Kidney (tissue), 14 donors: ENCODE results near the gene JAK3. TPM values are rescaled to one million over a fixed set of nuclear protein-coding genes. Genes with fewer than 3 reads are reported as not detected.
A peak's percentile ranks its signal among the peaks of the same experiment; 100 is the strongest.

Experiments
- DNase-seq, 5 donors: peaks; one replicate each; pipeline ENCODE4 v3.0.0-alpha.2; 2013 to 2020
- FAIRE-seq: peaks from 2 replicates; lab custom pipeline; 2012; peaks lifted over from hg19 to GRCh38; lab: Jason Lieb, UNC
- H3K27ac ChIP-seq, 2 donors: one replicate each; pipeline ENCODE4 v1.7.0; 2013; ENCODE audit warnings: low read depth in 2 of 2, low read length in 2 of 2, inconsistent platforms in 1 of 2
- H3K27me3 ChIP-seq: one replicate; pipeline ENCODE4 v1.7.1; 2013; ENCODE audit warnings: low read length, inconsistent platforms; ENCODE audit not compliant: control insufficient read depth, insufficient read depth
- H3K36me3 ChIP-seq, 3 donors: one replicate each; pipeline versions ENCODE4 v1.7.0 to v1.7.1; 2013; ENCODE audit warnings: low read length in 3 of 3, control low read depth in 1 of 3, inconsistent platforms in 1 of 3; ENCODE audit not compliant: insufficient read depth in 3 of 3, control insufficient read depth in 2 of 3
- H3K4me1 ChIP-seq, 3 donors: one replicate each; pipeline versions ENCODE4 v1.7.0 to v1.7.1; 2013; ENCODE audit warnings: low read length in 3 of 3, inconsistent platforms in 1 of 3, low read depth in 1 of 3; ENCODE audit not compliant: control insufficient read depth in 2 of 3, insufficient read depth in 2 of 3
- H3K4me3 ChIP-seq, 3 donors: one replicate each; pipeline versions ENCODE4 v1.7.0 to v1.8.1; 2013; ENCODE audit warnings: low read length in 3 of 3, control low read depth in 1 of 3, inconsistent platforms in 1 of 3
- H3K9ac ChIP-seq, 3 donors: one replicate each; pipeline versions ENCODE4 v1.7.0 to v1.7.1; 2013; ENCODE audit warnings: low read length in 3 of 3, control low read depth in 1 of 3, inconsistent platforms in 1 of 3
- H3K9me3 ChIP-seq, 3 donors: one replicate each; pipeline versions ENCODE4 v1.7.0 to v1.7.1; 2013; ENCODE audit warnings: low read length in 3 of 3, control low read depth in 1 of 3, inconsistent platforms in 1 of 3; ENCODE audit not compliant: control insufficient read depth in 2 of 3, insufficient read depth in 1 of 3
- intact Hi-C: fragments of 100-400 bp; cut with DNase I; formaldehyde crosslinking; loops from one replicate; pipeline ENCODE4 v1.11.1; 2022
- polyA plus RNA-seq: library from polyadenylated mRNA; stranded (reverse); fragments of 350-450 nt; fragmentation: Illumina TruSeq; extraction: RNeasy Lipid Tissue Mini Kit (QIAGEN cat#74804); gene quantifications from one replicate; pipeline ENCODE4 v1.2.3, GENCODE V29; 2014; ENCODE audit warnings: low read depth, low replicate concordance; ENCODE audit not compliant: insufficient read depth
- total RNA-seq: library from RNA; stranded (reverse); fragmentation: NEBNext Ultra II Directional; extraction: Animal tissue kit (Norgen Biotek cat#: 25700); gene quantifications from one replicate; pipeline ENCODE4 v1.2.1, GENCODE V29; 2021
- TF ChIP-seq, protein P1 (sequence below): IDR thresholded peaks from 3 replicates; pipeline ENCODE4 v1.5.1; 2012; ENCODE audit warnings: mild to moderate bottlenecking, moderate library complexity, borderline replicate concordance; ENCODE audit not compliant: insufficient read depth; ENCODE audit errors: extremely low read depth
- donor health status: control.
- donor health status: control.
- donor health status: control.
- donor health status: control.
- donor health status: control.
- donor health status: DM: yes; HTN: yes; CAD: no.
- donor health status: Normal renal cell carcinoma (clear cell type).

JAK3 gene
- total and polyA plus RNA-seq, 2 donors from 2014 or later, result 3.5 to 30.8 TPM

DNA sequence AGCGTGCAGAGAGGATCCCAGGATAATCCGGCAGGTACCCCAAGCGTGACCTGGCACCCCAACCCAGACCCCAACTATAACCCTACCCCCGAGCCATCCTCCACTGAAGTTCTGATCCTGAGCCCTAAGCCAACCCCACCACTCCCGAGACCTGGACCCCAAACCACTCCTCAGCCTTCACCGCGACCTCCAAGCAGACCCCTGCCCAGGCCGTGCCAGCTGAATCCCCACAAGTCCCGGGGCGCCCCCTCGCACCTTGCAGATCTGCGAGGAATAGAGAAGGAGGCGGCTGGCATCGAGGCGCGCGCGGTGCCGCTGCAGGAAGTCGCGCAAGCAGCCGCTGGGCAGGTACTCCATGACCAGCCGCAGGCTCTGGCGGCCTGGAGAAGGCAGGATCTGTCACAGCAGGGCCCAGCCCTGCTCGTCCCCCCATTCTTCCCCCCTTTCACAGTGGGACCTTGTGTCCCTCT lies 16.3 kb downstream of the JAK3 start:
- peak in 2 of 5 donors; percentile 16 to 80 for DNase-seq
- Histone ChIP-seq H3K9me3 (no peaks in the 10 kb centered on the region), H3K9ac (no peak overlapping the region), H3K4me1 (no peaks in the 10 kb centered on the region), H3K36me3 (no peaks in the 10 kb centered on the region), H3K4me3 (no peak overlapping the region), H3K27ac (no peak overlapping the region), H3K27me3 (no peaks in the 10 kb centered on the region)
- no peak for FAIRE-seq
- intact Hi-C loops, result no loop called here
- TF ChIP-seq, protein P1, sequence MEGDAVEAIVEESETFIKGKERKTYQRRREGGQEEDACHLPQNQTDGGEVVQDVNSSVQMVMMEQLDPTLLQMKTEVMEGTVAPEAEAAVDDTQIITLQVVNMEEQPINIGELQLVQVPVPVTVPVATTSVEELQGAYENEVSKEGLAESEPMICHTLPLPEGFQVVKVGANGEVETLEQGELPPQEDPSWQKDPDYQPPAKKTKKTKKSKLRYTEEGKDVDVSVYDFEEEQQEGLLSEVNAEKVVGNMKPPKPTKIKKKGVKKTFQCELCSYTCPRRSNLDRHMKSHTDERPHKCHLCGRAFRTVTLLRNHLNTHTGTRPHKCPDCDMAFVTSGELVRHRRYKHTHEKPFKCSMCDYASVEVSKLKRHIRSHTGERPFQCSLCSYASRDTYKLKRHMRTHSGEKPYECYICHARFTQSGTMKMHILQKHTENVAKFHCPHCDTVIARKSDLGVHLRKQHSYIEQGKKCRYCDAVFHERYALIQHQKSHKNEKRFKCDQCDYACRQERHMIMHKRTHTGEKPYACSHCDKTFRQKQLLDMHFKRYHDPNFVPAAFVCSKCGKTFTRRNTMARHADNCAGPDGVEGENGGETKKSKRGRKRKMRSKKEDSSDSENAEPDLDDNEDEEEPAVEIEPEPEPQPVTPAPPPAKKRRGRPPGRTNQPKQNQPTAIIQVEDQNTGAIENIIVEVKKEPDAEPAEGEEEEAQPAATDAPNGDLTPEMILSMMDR, result no peak

DNA sequence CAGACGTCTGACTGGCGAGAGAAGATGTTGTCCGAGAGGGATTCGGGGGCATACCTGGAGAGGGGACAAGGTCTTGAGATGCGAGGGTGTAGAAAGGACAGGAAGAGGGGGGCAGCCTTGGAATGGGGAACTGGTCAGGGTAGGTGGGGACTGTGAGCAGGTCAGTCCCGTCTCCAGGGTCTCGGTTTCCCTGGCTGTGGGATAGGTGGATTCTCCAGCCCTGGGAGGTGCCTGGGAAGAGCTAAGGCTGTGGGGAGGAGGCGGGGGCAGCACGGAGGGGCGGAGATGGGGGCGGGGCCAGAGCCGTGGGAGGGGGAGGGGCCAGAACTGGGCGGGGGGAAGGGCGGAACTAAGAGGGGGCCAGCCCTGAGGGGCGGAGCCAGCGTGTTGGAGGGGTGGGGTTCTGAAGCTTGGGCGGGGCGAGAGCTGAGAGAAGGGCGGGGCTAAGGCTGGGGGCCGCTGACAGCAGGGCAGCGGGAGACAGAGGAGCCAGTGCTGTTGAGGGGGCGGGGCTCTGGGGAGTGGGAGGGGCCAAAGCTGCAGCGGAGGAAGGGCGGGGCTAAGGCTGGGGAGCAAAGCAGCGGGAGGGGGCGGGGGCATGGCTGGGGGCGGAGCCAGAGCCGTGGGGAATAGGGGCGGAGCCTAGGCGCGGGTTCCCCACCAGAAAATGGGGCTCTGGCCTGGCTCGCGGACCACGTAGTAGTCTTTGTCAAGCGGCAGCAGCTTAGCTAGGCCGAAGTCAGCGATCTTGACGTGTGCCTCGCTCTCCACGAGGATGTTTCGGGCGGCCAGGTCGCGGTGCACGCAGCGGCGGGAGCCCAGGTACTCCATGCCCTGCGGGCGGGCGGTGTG lies 17.0 kb downstream of the JAK3 start:
- H3K27me3 ChIP-seq, result no peaks in the 10 kb centered on the region
- intact Hi-C loops, result no loop called here
- DNase-seq, result peak; percentile 87 to 95 (median 94)
- FAIRE-seq, result no peak
- TF ChIP-seq, protein P1, result no peak
- peak overlapping the region in 1 of 2 donors; percentile 28 for H3K27ac ChIP-seq
- H3K9ac ChIP-seq, result no peak overlapping the region
- H3K36me3 ChIP-seq, result no peaks in the 10 kb centered on the region
- no peaks in the 10 kb centered on the region for H3K4me1 ChIP-seq
- H3K9me3 ChIP-seq, result no peaks in the 10 kb centered on the region
- H3K4me3 ChIP-seq, result peak overlapping the region in 1 of 3 donors; percentile 49

DNA sequence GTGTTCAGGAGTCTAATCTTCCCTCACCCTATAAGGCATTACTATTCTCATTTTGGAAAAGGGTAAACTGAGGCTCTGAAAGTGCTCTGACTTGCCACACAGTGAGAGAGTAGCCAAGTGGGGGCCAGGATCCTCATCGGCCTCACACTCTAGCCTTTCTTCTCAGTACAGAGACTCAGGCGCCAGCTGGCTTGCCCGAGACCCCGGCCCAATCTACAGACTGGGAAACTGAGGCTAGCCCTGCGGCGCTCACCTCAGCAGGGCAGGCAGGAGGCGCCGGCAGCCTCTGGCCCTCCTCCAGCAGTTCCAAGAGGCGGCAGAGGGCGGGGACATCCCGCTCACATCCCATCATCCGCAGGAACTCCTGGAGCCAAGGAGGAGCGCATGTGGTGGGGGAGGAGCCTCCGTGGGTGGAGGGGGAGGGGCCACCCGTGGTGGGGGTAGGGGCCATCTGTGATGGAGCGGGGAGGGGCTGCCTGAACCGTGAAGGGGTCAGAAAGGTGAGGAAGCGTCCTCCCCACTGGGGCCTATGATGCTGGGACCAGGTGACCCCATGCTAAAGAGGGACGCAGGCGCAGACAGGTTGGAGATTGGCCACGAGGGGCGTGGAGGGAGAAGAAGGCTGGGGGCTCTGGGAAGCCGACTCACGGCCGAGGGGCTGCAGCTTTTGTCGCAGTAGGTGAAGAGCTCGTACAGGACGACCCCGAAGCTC lies 17.8 kb downstream of the JAK3 start:
- TF ChIP-seq, protein P1, result no peak
- H3K4me3 ChIP-seq, result peak overlapping the region in 1 of 3 donors; percentile 49
- intact Hi-C loops, result no loop called here
- no peaks in the 10 kb centered on the region for H3K36me3 ChIP-seq
- H3K27ac ChIP-seq, result peak overlapping the region in 1 of 2 donors; percentile 28
- DNase-seq, result peak; percentile 60 to 89 (median 70)
- no peak overlapping the region for H3K9ac ChIP-seq
- H3K9me3 ChIP-seq, result no peaks in the 10 kb centered on the region
- no peaks in the 10 kb centered on the region for H3K27me3 ChIP-seq
- FAIRE-seq, result no peak
- no peaks in the 10 kb centered on the region for H3K4me1 ChIP-seq
